Spleen (tissue), 11 donors: Measurements from ENCODE around the gene MED12L. TPM values are rescaled to one million over a fixed set of nuclear protein-coding genes. Genes with fewer than 3 reads are reported as not detected.

Source experiments
- DNase-seq: peaks from one replicate; pipeline ENCODE4 v3.0.0-alpha.2; 2020
- H3K27ac ChIP-seq, 8 donors: fragments of 200-600 bp; sonication (generic) in 7 of 8; 1 replicate in 4 of 8; 2 replicates in 4 of 8; pipeline versions ENCODE4 v1.5.0 to v1.8.0; 2016 to 2021; ENCODE audit warnings: inconsistent platforms in 4 of 8, mild to moderate bottlenecking in 4 of 8, moderate library complexity in 1 of 8
- H3K27me3 ChIP-seq, 7 donors: fragments of 200-600 bp; sonication (generic) in 6 of 7; replicated peaks in 1 of 7; 1 replicate in 4 of 7; 2 replicates in 3 of 7; pipeline versions ENCODE4 v1.5.0 to v1.8.0; 2016 to 2021; ENCODE audit warnings: inconsistent platforms in 3 of 7, mild to moderate bottlenecking in 1 of 7
- H3K36me3 ChIP-seq, 6 donors: fragments of 200-600 bp; sonication (generic) in 5 of 6; 1 replicate in 4 of 6; 2 replicates in 2 of 6; pipeline versions ENCODE4 v1.5.0 to v1.8.0; 2016 to 2021; ENCODE audit warnings: inconsistent platforms in 2 of 6
- H3K4me1 ChIP-seq, 6 donors: fragments of 200-600 bp; sonication (generic) in 5 of 6; 1 replicate in 3 of 6; 2 replicates in 3 of 6; pipeline versions ENCODE4 v1.5.0 to v1.8.0; 2016 to 2021; ENCODE audit warnings: inconsistent platforms in 3 of 6
- H3K4me3 ChIP-seq, 8 donors: fragments of 200-600 bp; sonication (generic) in 7 of 8; 1 replicate in 4 of 8; 2 replicates in 4 of 8; pipeline versions ENCODE4 v1.5.0 to v1.8.0; 2016 to 2021; ENCODE audit warnings: inconsistent platforms in 4 of 8, mild to moderate bottlenecking in 4 of 8, moderate library complexity in 2 of 8
- H3K9me3 ChIP-seq, 8 donors: fragments of 200-600 bp; sonication (generic) in 7 of 8; 1 replicate in 4 of 8; 2 replicates in 4 of 8; pipeline versions ENCODE4 v1.5.0 to v1.8.0; 2016 to 2021; ENCODE audit warnings: inconsistent platforms in 4 of 8
- CTCF ChIP-seq, 11 experiments: fragments of 200-600 bp in 7 of 11; fragments of 450-650 bp in 4 of 11; sonication (generic) in 4 of 11; IDR thresholded peaks in 8 of 11; conservative IDR thresholded peaks in 3 of 11; 1 replicate in 7 of 11; 2 replicates in 4 of 11; pipeline versions ENCODE4 v1.4.0 to v1.8.0; 2016 to 2021; ENCODE audit warnings: antibody characterized with exemption in 11 of 11, inconsistent platforms in 4 of 11, mild to moderate bottlenecking in 1 of 11
- POLR2A ChIP-seq, 3 donors: fragments of 450-650 bp; IDR thresholded peaks; one replicate each; pipeline ENCODE4 v1.5.1; 2017; ENCODE audit warnings: antibody characterized with exemption in 3 of 3, mild to moderate bottlenecking in 1 of 3
- POLR2AphosphoS5 ChIP-seq, 3 donors: sonication (generic); formaldehyde crosslinking; IDR thresholded peaks; one replicate each; pipeline ENCODE4 v1.5.1; 2017; ENCODE audit warnings: antibody characterized with exemption in 3 of 3
- WGBS, 5 donors: extraction: QIAGEN DNeasy Blood & Tissue Kit in 3 of 5; methylation state at CpG; one replicate each; pipeline versions ENCODE4 v1.1.5 to v1.1.7; 2013 to 2018; 5-methylcytosine and 5-hydroxymethylcytosine counted together
- intact Hi-C: fragments of 100-400 bp; cut with DNase I; formaldehyde crosslinking; loops from one replicate; pipeline ENCODE4 v1.15.0; 2023; ENCODE audit warnings: low total_unique reads
- polyA plus RNA-seq, 3 donors: library from polyadenylated mRNA; stranded (reverse); fragments of 200-250 nt; gene quantifications; one replicate each; pipeline ENCODE4 v1.2.1, GENCODE V29; 2013
- total RNA-seq, 7 donors: library from RNA; depleted of rRNA in 3 of 7; stranded (reverse); fragments of >200 nt in 3 of 7; fragmentation: NEBNext Ultra II Directional in 4 of 7; extraction: Animal tissue kit (Norgen Biotek cat#: 25700) in 4 of 7; gene quantifications; one replicate each; pipeline versions ENCODE4 v1.1.0 to v1.2.1, GENCODE V29; 2016 to 2021
- donor health status: healthy with polysubstance abuse.
- donor health status: DM: no; HTN: no; CAD: no; lungs with moderate emphysema.
- donor health status: DM: no; HTN: no; CAD: no.
- donor health status: Bipolar disorder and iron deficiency.
- donor health status: healthy.
- donor health status: DM: no; HTN: no; CAD: no.
- donor health status: DM: yes; HTN: yes; CAD: no.

MED12L gene
- total and polyA plus RNA-seq, 10 donors = 0.02 to 4.5 (median 1.5) TPM

DNA sequence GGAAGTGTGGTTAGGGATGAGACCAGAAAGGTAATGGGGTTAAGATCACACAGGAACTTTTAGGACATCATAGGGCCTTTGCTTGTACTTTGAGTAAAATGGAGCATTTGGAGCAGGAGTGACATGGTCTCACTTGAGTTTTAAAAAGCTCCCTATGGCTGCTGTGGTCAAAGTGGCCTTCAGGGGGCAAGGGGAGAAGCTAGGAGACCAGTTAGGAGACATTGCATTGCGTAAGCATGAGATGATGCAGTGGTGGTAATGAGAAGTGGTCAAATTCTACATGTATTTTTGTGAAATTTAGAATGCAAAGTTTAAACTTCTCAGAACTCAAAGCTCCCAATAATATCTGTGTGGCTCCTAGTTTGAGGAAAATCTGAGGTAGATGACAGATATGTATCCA lies 27.9 kb downstream of the MED12L start:
- Histone ChIP-seq H3K4me3 (no peak overlapping the region), H3K9me3 (no peaks in the 10 kb centered on the region), H3K27ac (no peak overlapping the region), H3K4me1 (no peaks in the 10 kb centered on the region), H3K36me3 (no peaks in the 10 kb centered on the region), H3K27me3 (no peaks in the 10 kb centered on the region)
- intact Hi-C loops = no loop called here
- 81 to 92% (median 87%) methylated on average over 1 of the region's 1 CpG for WGBS, 5 donors
- TF ChIP-seq POLR2AphosphoS5 (IDR thresholded peaks at IDR 0.05) (no peak), CTCF (IDR thresholded peaks at IDR 0.05 in 8 of 11, conservative IDR thresholded peaks at IDR 0.05 in 3 of 11) (no peak), POLR2A (IDR thresholded peaks at IDR 0.05) (no peak)
- DNase-seq = no peak

- H3K27me3 ChIP-seq = no peaks in the 10 kb centered on the region
- no peaks in the 10 kb centered on the region for H3K36me3 ChIP-seq
- H3K4me1 ChIP-seq = no peaks in the 10 kb centered on the region
- WGBS, 5 donors = 88 to 96% (median 95%) methylated on average over 4 of the region's 4 CpGs
- TF ChIP-seq POLR2A (IDR thresholded peaks at IDR 0.05) (no peak), CTCF (IDR thresholded peaks at IDR 0.05 in 8 of 11, conservative IDR thresholded peaks at IDR 0.05 in 3 of 11) (no peak), POLR2AphosphoS5 (IDR thresholded peaks at IDR 0.05) (no peak)
- intact Hi-C loops = no loop called here
- no peak overlapping the region for H3K27ac ChIP-seq
- DNase-seq = no peak
- H3K4me3 ChIP-seq = no peak overlapping the region
- H3K9me3 ChIP-seq = no peaks in the 10 kb centered on the region
Observed at GRCh38 chr3:151117047-151117446, 31.6 kb downstream of the MED12L start.

DNA sequence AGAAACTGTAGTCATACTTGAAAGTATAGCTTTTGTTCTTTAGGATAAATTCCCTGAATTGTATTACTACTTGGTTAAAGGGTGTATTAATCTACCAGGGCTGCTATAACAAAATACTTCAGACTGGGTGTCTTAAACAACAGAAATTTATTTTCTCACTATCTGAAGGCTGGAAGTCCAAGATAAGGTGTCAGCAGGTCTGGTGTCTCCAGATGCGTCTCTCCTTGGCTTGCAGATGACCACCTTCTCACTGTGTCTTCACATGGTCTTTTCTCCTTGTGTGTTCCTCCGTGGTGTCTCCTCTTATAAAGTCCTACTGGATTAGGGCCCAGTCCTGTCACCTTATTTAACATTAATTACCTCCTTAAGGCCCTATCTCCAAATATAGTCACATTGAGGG lies 33.7 kb downstream of the MED12L start:
- 82 to 92% (median 89%) methylated on average over 2 of the region's 2 CpGs for WGBS, 5 donors
- TF ChIP-seq POLR2AphosphoS5 (IDR thresholded peaks at IDR 0.05) = no peak
- no peak for TF ChIP-seq POLR2A (IDR thresholded peaks at IDR 0.05)
- no peak for TF ChIP-seq CTCF (IDR thresholded peaks at IDR 0.05 in 8 of 11, conservative IDR thresholded peaks at IDR 0.05 in 3 of 11)
- DNase-seq = no peak
- H3K4me1 ChIP-seq = no peaks in the 10 kb centered on the region
- H3K36me3 ChIP-seq = no peaks in the 10 kb centered on the region
- no peaks in the 10 kb centered on the region for H3K9me3 ChIP-seq
- intact Hi-C loops = no loop called here
- H3K27me3 ChIP-seq = no peaks in the 10 kb centered on the region
- no peak overlapping the region for H3K4me3 ChIP-seq
- H3K27ac ChIP-seq = no peak overlapping the region

GRCh38 chr3:151120409-151120808 lies 34.9 kb downstream of the MED12L start:
- Histone ChIP-seq H3K36me3 (no peaks in the 10 kb centered on the region), H3K27me3 (no peaks in the 10 kb centered on the region), H3K4me1 (no peaks in the 10 kb centered on the region), H3K4me3 (no peak overlapping the region), H3K9me3 (no peaks in the 10 kb centered on the region), H3K27ac (no peak overlapping the region)
- DNase-seq = no peak
- WGBS, 5 donors = 94 to 99% (median 96%) methylated on average over 2 of the region's 2 CpGs
- TF ChIP-seq CTCF (IDR thresholded peaks at IDR 0.05 in 8 of 11, conservative IDR thresholded peaks at IDR 0.05 in 3 of 11) (no peak), POLR2AphosphoS5 (IDR thresholded peaks at IDR 0.05) (no peak), POLR2A (IDR thresholded peaks at IDR 0.05) (no peak)
- intact Hi-C loops = no loop called here
